Urinary bladder (tissue), 4 donors: ENCODE measurements around the gene LIPJ. TPM values are rescaled to one million over a fixed set of nuclear protein-coding genes. Genes with fewer than 3 reads are reported as not detected.

Source experiments
- DNase-seq: peaks from one replicate; pipeline ENCODE4 v3.0.0-alpha.2; 2015; ENCODE audit errors: extremely low spot score
- H3K27ac ChIP-seq: one replicate; pipeline ENCODE4 v1.5.1; 2013; ENCODE audit warnings: low read depth, mild to moderate bottlenecking, moderate library complexity
- H3K36me3 ChIP-seq: one replicate; pipeline ENCODE4 v1.6.1; 2013; ENCODE audit warnings: mild to moderate bottlenecking, moderate library complexity; ENCODE audit not compliant: insufficient read depth
- H3K4me1 ChIP-seq: one replicate; pipeline ENCODE4 v1.6.1; 2013; ENCODE audit warnings: mild to moderate bottlenecking, moderate library complexity; ENCODE audit not compliant: insufficient read depth
- H3K4me3 ChIP-seq: one replicate; pipeline ENCODE4 v1.5.1; 2013; ENCODE audit warnings: low read depth, low read length
- WGBS: extraction: QIAGEN DNeasy Blood & Tissue Kit; methylation state at CpG from one replicate; pipeline ENCODE4 v1.1.7; 2013; 5-methylcytosine and 5-hydroxymethylcytosine counted together
- polyA plus RNA-seq: library from polyadenylated mRNA; stranded (reverse); fragments of 200-250 nt; gene quantifications from one replicate; pipeline ENCODE4 v1.2.3, GENCODE V29; 2013
- total RNA-seq: library from RNA; depleted of rRNA; stranded (reverse); fragments of >200 nt; gene quantifications from one replicate; pipeline ENCODE4 v1.2.3, GENCODE V29; 2014
- donor health status: healthy with polysubstance abuse.
- donor health status: healthy.

LIPJ gene
- total and polyA plus RNA-seq, 2 donors: 0.26 TPM; not detected in 1

- Histone ChIP-seq H3K27ac (no peak overlapping the region), H3K4me1 (peaks cover 1% of the 10 kb centered on the region), H3K36me3 (peaks cover 2% of the 10 kb centered on the region), H3K4me3 (no peak overlapping the region)
- DNase-seq: no peak
- WGBS: 58% methylated on average over 2 of the region's 2 CpGs
These were observed 28.9 kb upstream of the LIPJ start for GRCh38 chr10:88557658-88558057.

DNA sequence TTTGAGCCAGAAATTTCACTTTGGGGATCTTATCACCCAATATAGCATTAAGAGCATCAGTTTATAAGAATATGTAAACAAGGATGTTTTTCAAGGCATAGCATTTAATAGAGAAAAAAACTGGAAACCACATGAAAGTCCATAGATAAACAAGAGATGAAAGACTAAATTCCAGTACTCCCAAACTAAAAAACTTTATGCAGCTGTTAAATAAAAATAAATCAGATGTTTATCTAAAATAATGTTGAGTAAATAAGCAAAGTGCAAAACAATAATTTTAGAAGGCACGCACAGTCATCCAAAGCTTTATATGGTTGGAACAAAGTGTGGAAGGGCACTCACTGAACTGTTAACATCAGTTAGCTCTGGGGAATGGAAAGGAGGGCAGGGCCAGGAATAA is 24.4 kb upstream of the LIPJ start:
- DNase-seq: no peak
- peaks cover 1% of the 10 kb centered on the region for H3K36me3 ChIP-seq
- no peak overlapping the region for H3K27ac ChIP-seq
- no peak overlapping the region for H3K4me3 ChIP-seq
- WGBS: 81% methylated on average over 1 of the region's 1 CpG
- H3K4me1 ChIP-seq: peaks cover 1% of the 10 kb centered on the region

- Histone ChIP-seq H3K4me1 (no peaks in the 10 kb centered on the region), H3K36me3 (peaks cover 1% of the 10 kb centered on the region), H3K4me3 (no peak overlapping the region), H3K27ac (no peak overlapping the region)
- no peak for DNase-seq
- WGBS: 5% methylated on average over 1 of the region's 1 CpG
These were observed 21.5 kb upstream of the LIPJ start for GRCh38 chr10:88565072-88565471.

DNA sequence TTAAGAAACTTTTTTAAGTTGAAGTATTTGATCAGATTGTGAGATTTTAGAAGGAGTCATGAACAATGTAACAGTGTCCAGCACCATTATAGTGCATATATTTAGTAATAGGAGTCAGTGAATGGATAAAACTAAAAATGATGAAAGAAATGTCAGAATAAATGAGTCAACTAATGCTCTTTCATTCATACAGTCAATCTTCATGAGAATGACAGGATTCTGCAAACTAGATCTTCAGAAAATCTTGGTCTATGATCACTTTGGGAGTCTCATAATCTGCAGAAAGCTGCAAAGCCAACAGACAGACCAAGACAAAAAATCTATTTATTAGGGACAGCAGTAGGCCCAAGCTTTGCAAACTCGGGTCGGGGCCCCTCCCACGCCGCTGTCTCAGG is 4.2 kb upstream of the LIPJ start:
- no peaks in the 10 kb centered on the region for H3K4me1 ChIP-seq
- no peak overlapping the region for H3K27ac ChIP-seq
- H3K36me3 ChIP-seq: no peaks in the 10 kb centered on the region
- H3K4me3 ChIP-seq: peak overlapping the region; percentile 55
- 6% methylated on average over 4 of the region's 4 CpGs for WGBS
- no peak for DNase-seq

DNA sequence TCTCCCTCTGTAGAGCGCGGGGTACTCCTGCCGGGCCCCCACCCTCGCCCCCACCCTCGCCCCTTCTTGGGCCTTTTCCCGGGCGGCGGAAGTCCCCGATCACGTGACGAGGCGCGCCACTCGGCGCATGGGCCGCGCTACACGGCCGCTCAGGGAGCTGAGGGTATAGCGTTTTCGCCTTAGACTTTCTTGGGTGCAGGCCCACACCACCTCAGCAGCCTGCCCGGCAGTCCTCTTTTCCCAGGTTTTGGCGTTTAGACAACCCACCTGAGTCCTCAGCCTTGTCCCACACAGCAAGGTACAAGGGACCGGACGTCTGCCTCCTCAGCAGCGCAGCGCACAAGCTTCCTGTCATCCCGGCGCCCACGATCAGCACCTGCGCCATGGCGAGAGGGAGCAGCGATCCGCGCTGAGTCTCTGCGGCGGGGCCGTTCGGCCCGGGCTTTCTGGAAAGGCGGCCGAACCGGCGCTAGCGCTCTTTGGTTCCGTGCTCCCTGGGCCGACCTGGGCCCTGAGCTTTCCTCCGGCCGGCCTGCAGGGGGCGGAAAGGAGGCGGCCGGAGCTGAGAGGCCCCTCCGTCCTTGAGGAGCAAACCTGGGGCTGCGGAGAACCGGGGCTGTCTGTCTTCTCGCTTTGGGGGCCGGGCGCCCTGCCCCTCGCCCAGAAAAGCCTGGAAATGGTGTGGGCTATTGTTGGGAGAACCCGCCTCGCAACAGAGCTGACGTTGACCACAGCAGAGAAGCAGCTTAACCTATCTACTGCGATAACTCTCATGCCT is 3.6 kb upstream of the LIPJ start, which contains the start of gene RNLS:
Gene RNLS, minus strand, starts transcription at position 513 of the 778 bp plus-strand sequence.
- Histone ChIP-seq H3K4me1 (no peaks in the 10 kb centered on the region), H3K4me3 (peak within 1 kb of the TSS; percentile 55), H3K36me3 (no peaks in the 10 kb centered on the region), H3K27ac (peak within 1 kb of the TSS; percentile 92)
- WGBS: 2% methylated on average over 63 of the region's 63 CpGs
- peak; percentile 23 for DNase-seq

- 53% methylated on average over 7 of the region's 7 CpGs for WGBS
- no peak for DNase-seq
These were observed 3.0 kb upstream of the LIPJ start for GRCh38 chr10:88583584-88583957.

DNA sequence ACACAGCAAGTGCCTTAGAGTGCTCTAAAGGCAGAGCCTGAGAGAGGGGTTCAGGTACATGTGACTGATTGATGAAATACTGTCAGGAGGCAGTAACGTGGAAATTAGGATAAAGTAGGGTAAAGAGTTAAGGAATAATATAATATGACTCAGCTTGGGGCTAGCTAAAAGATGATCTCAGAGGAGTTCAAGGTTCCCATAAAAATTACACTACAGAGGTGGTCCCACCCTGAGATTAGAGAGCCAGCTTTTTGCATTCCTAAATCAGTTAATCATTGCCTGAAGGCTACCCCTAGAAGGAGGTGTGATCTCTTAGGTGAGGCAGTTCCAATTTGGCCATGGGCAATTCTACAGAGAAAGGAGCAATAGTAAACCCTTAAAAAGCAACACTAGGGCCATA is 5.8 kb downstream of the LIPJ start:
- H3K4me1 ChIP-seq: no peaks in the 10 kb centered on the region
- WGBS: 82% methylated on average over 1 of the region's 1 CpG
- no peak overlapping the region for H3K27ac ChIP-seq
- H3K4me3 ChIP-seq: no peak overlapping the region
- H3K36me3 ChIP-seq: no peaks in the 10 kb centered on the region
- no peak for DNase-seq

More at GRCh38 chr10:88583584-88583957, 3.0 kb upstream of the LIPJ start:
- H3K27ac ChIP-seq: peak overlapping the region; percentile 92
- H3K4me3 ChIP-seq: peak overlapping the region; percentile 55
- no peaks in the 10 kb centered on the region for H3K36me3 ChIP-seq
- no peaks in the 10 kb centered on the region for H3K4me1 ChIP-seq

DNA sequence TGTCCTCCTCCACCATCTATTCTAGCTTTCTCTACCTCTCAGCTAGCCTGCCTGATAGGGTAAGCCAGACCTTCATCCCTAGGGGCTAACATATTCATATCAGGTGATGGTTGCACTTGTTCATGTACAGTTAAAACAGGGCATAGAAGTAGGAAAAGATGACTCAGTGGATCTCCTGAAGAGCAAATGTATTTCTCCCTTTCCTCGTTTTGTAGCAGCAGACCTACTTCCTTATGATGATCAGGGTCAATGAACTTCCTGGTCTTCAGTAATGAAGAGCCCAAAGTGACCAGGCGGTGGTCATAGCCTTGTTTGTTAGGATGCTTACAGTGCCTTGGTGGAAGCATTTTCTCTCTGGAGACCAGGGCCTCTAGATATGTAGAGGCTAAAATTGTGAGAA is 6.3 kb downstream of the LIPJ start:
- Histone ChIP-seq H3K4me1 (no peaks in the 10 kb centered on the region), H3K4me3 (no peak overlapping the region), H3K36me3 (no peaks in the 10 kb centered on the region), H3K27ac (no peak overlapping the region)
- 81% methylated on average over 2 of the region's 2 CpGs for WGBS
- no peak for DNase-seq

DNA sequence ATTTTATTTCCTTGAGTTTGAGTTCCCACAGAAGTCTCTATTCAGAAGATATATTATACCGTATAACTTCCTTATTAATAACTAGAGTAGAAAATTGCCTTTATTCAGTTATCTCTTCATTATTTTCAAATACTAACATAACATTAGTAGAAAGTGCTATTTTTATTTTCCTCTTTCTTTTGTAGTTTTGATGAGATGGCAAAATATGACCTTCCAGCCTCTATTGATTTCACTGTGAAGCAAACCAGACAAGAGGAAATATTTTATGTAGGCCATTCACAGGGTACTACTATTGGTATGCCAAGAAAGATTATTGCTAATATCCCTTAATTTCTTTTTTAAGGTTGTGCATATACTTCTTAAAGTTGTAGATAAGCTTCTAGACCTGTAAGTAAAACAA is 7.9 kb downstream of the LIPJ start:
- H3K4me3 ChIP-seq: no peak overlapping the region
- no peaks in the 10 kb centered on the region for H3K36me3 ChIP-seq
- no peak overlapping the region for H3K27ac ChIP-seq
- no peak for DNase-seq
- WGBS: 94% methylated on average over 1 of the region's 1 CpG
- no peaks in the 10 kb centered on the region for H3K4me1 ChIP-seq

DNA sequence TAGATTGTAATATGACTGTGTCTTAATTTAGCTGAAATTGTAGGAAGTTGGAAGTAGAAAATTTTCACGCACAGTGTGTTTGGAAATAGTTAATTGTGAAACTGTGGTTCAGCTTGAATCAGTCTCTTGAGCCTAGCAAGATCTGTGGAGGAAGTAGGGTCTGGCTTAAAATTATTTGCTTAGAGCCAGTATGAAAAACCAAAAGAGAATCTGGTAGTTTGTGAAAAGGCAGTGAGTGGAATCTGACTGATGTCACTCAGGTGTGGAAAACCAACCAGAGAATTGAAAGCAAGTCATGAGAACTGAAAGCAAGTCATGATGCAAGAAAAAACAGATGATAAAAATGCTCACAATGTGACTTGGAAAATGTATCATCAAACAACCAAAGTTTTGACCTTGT is 11.5 kb downstream of the LIPJ start:
- Histone ChIP-seq H3K4me3 (no peak overlapping the region), H3K36me3 (no peaks in the 10 kb centered on the region), H3K4me1 (no peaks in the 10 kb centered on the region), H3K27ac (no peak overlapping the region)
- no peak for DNase-seq
- 76% methylated on average over 1 of the region's 1 CpG for WGBS

- H3K4me1 ChIP-seq: no peaks in the 10 kb centered on the region
- WGBS: 83% methylated on average over 6 of the region's 6 CpGs
- H3K27ac ChIP-seq: no peak overlapping the region
- no peak overlapping the region for H3K4me3 ChIP-seq
- DNase-seq: no peak
- no peaks in the 10 kb centered on the region for H3K36me3 ChIP-seq
These were observed 21.6 kb downstream of the LIPJ start for GRCh38 chr10:88608052-88608732.

DNA sequence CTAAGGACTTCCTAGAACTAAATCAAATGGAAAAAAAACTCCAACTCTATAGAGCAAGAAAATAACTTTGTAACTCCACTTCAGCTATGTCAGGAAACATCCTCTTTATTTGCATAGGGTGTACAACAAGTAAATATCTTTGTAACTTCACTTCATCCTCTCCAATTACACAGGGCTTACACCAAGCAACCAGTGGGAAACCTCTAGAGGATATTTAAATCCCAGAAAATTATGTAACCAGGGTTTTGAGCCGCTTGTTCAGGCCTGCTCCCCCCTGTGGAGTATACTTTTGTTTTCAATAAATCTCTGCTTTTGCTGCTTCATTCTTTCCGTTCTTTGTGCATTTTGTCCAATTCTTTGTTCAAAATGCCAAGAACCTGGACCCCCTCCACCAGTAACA is 22.2 kb downstream of the LIPJ start:
- DNase-seq: no peak

GRCh38 chr10:88616250-88616977 is 29.9 kb downstream of the LIPJ start:
- WGBS: 85% methylated on average over 18 of the region's 18 CpGs
- H3K27ac ChIP-seq: no peak overlapping the region
- no peak for DNase-seq
- H3K36me3 ChIP-seq: no peaks in the 10 kb centered on the region
- no peaks in the 10 kb centered on the region for H3K4me1 ChIP-seq
- no peak overlapping the region for H3K4me3 ChIP-seq

More for the DNA sequence above, 22.2 kb downstream of the LIPJ start:
- Histone ChIP-seq H3K36me3 (no peaks in the 10 kb centered on the region), H3K27ac (no peak overlapping the region), H3K4me3 (no peak overlapping the region), H3K4me1 (no peaks in the 10 kb centered on the region)
- WGBS: 68% methylated on average over 2 of the region's 2 CpGs
